GM19452 (cell line): ENCODE measurements around the gene PDRG1.

Experiments
- ATAC-seq: cut with Tn5 transposase; IDR thresholded peaks from one replicate; pipeline ENCODE4 v1.9.1; 2021; ENCODE audit not compliant: unreplicated experiment

PDRG1 gene

DNA sequence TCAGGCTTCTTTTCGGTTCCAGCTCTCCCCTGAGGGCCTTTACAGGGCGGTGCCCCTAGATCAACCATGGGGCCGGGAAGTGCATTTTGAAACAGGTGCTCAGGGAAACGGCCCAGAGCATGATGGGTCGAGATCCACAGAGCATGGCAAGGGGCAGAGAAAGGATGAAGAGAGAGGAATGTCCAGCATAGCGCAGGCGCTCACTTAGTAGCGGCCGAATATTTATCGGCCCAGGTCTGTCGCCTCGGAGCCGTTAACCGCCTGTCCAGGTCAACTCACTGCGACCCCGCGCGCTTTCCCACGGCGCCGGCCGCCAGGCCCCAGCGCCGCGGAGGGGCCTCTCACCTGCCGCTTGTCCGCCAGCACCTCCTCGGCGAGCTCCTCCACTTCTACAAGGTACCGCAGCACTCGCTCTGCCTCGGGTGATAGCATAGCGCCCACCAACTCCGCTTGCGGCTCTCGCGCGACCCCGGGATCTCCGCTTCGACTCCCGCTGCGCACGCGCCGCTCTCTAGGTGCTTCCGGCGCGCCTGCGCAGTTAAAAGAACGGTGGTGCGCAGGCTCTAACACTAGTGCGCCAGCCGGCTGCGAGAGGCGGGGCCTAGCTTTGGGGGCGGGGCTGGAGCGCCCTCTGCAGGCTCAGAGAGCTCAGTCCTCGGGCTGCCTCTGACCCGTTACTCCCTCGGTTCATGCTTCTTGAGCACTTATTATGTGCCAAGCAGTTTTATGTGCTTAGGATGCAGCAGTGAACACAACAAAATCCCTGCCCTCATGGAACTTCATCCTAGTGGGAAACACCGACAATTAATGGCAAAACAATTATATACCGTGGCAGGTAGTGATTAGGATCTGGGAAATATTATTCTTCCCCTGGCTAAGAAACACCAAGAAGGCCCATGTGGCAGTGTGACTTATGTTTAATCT, at the start of gene PDRG1:
TSS of gene PDRG1 (minus strand) at position 517 of the 924 bp plus-strand sequence. CDS start at position 432, 85 bp downstream.
- ATAC-seq, result peak; percentile 96

DNA sequence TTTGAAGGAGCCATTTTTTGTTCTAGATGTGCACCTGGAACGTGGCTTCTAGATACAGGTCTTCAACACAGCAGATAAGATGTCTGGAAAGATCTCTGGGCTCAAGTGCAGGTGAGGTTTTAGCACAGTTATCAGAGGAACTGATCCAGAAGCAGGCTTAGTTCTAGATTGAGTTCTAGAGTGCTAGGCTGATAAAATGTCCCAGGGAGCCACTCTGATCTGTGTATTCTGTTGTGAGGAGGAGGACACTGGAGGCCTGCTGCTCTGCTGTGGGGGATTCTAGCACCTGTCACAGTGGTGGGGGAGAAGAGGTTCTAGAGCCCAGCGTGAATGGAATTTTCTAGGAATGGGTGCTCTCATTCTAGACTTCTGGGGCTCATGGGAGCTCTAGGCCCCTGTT, 46.4 kb upstream of the PDRG1 start:
- ATAC-seq, result no peak

DNA sequence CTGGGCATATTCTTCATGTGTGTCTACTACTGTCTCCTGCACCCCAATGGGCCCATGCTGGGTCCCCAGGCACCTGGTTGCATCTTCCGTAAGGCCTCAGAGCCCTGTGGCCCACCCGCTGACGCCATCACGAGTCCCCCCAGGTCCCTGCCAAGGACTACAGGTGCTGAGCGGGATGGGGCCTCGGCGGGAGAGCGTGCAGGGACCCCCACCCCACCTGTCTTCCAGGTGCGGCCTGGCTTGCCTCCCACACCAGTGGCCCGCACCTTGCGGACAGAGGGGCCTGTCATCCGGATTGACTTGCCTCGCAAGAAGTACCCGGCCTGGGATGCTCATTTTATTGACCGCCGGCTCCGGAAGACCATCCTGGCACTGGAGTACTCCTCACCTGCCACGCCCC, 45.1 kb upstream of the PDRG1 start:
- ATAC-seq, result no peak

DNA sequence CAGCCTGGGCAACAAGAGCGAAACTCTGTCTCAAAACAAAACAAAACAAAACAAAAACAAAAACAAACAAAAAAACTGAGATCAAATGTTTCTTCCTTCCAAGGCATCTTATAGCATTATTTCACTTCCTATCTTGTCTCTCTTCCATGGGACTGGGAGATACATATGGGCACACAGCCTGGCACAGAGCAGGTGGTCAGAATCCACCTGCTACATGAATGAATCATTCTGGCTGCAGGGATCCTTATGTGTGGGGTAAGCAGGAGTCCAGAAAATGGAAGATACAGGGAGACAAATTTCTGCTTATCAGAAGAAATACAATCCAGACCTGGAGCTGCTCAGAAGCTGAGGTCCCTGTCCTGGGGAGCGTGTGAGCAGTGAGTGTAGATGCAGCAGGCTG, 40.2 kb upstream of the PDRG1 start:
- ATAC-seq, result no peak

DNA sequence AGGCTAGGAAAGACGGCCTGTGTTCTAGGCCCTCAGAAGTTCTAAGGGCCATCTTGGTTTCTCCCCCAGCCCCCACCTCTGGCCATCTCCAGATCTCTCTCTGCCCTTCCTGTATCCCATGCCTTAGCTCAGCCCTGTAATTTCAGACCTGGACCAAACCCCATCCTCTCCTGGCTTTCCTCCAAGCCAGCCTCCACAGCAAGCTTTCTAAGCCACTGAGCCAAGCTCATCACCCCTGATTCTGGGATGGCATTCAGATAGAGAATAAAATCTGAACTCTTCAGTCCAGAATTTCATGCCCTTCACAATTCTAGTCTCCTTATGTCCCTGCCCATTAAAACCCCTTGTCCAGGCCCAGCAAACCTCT, 39.5 kb upstream of the PDRG1 start:
- ATAC-seq, result no peak

DNA sequence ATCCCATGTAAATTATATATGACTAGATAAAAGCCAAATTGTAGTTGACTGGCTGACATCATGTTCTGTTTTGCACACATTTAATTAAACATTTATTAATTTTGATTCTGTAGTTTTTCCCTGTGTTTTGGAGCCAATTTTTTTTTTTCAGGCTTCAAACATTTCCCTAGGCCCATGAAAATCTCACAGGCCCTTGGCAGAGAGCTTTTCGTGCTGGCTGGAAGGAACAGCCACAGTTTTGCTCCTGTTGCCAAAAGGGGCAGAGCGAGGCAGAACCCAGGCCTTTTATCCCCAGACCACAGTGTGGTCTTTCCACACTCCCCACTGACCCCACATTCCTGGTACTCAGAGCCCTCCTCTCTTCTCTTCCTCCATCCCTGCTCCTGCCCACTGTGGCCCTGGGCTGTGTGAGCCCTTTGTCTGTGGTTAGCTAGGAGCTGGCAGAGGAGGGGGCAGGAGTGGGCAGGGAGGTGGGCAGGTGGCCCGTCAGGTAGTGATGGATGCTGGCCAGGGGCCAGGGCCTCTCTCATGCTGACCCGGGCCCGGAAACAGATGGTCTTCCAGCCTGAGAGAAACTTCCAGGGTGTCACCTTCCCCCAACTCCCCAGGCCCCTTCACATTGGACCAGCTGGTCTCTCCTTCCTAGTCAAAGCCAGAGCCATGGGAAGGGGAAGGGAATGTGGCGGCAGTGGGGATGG, 38.9 kb upstream of the PDRG1 start:
- ATAC-seq, result no peak

DNA sequence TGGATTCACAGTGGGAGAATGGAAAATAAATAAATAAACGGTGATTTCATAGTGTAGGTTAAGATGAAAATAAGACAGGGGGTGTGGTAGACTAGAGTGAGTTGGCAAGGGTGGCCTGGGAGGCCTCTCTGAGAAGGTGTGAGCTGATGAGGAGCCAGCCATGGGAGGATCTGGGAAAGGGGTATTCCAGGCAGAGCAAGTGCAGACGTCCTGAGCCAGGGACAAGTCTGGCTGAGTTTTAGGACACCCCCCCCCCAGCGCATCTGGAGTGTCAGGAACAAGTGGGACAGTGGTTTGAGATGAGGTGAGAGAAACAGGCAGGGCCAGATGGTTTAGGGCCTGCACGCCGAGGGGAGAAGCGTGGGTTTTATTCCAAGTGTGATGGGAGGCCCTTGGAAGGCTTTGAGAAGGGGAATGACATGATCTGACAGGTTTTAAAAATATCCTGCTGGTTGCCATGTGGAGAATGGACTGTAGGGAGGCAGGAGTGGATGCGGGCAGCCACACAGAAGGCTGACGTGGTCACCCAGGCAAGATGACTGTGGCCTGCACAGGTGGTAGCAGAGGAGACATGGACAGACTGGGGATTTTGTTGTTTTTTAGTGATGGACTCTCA, 37.3 kb upstream of the PDRG1 start:
- ATAC-seq, result no peak

DNA sequence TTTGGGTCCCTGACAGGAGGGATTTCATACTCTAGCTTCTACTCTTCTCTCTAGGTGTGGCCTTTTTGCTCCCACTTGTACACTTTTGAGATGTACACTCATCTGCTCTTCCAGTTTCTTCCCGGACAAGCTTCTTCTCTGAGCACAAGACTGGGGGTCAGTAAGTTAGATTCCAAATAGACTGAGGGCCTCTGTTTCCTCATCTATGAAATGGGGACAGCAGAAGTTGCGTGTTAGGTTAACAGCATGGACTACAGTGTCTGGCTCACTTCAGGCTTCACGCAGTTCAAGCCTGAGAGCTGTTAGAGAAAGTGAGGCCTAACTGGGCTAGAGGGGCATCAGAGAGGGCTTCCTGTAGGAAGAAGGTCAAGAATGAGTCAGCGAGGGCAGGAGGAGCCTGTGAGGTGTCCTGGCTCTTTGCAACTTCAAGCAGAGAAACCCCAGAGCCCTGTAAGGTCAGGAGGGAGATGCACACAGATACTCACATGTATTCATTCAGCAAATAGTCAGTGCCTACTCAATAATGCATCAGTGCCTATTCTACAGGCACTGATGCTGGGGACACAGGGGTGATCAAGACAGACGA, 36.7 kb upstream of the PDRG1 start:
- no peak for ATAC-seq

DNA sequence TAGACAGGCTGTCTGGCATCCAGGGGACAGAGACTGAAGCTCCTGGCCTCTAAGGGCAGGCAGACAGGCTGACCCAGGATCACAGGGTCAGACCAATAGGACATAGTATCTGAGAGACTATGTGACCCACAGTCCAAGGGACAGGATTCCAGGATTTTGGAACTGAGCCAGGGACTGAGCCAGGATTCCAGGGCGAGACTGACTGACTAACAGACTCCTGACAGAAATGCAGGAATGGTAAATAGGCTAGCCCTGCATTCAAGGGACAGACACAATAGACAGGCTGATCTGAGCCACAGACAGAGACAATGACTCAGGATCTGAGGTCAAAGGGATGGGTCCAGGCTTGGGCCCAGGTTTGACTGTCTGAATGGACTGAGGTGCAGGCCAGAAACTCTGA, 35.9 kb upstream of the PDRG1 start:
- ATAC-seq, result no peak

DNA sequence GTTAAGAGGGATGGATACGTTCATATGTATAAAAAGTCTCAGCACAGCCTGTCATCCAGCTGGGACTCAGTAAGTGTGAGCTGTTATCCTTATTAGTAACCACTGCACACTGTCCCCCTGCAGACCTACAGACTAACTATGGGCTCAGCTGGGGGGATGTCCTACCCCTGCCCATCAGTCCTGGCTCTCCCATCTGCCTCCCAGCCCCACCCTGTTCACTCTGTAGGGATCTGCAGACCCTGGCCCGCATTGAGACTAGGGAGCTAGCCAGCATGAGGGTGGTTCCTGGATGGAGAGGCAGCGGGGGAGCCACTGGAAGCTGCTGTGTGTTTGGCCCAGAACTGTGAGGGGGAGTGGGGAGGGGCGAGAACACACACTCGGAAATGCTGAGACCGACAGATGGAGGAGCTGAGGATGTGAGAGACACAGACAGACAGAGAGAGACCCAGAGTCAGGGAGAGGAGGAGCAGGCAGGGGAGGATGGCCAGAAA, 33.2 kb upstream of the PDRG1 start:
- ATAC-seq, result no peak

DNA sequence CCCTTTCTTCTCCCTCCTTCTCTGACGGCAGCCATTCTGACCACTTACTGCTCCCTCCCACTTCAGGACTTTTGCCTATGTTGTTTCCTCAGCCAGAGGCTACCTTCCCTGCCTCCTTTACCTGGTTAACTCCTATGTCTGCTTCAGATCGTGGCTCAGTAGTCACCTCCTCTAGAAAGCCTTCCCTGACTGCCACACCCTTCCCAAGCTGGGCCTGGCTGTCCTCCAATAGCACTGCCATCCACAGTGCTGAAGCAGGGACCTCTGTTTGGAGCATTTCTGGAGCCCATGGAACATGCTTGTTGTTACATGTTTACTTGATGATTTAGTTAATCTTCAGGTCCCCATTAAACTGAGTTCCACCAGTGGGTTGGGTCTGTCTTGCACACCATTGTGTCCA, 29.9 kb upstream of the PDRG1 start:
- ATAC-seq, result no peak

DNA sequence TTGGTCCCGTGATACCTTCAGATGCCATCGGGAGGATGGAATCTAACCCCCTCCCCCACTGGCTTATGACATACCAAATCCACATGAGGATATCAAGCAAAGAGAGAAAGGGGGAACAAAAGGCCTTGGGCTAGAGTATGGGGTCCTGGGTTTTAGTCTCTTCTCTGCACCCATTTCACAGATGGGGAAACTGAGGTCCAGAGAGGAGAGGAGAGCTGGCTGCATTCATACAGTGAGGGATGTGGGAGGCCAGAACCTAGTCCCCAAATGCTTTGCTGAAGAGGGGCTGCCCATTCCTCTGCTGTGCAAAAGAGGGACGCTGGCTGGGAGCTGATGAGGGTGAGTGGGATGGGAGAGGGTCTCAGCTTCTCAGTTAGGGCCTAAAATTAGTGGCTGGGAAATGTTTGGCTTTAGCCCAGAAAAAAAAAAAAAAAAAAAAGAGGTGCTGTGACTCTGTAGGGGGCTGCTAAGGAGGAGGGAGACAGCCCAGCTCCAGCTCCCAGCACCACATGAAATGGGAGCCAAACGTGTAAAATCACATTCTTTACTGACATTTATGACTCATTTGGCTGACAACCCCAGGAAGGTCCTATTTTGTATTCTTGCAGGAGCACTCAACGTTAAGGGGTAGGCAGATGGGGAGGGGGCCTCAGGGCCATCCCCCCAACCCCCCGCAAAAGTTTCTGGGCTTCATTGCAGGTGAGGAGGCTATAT, 28.0 kb upstream of the PDRG1 start:
- ATAC-seq, result no peak

DNA sequence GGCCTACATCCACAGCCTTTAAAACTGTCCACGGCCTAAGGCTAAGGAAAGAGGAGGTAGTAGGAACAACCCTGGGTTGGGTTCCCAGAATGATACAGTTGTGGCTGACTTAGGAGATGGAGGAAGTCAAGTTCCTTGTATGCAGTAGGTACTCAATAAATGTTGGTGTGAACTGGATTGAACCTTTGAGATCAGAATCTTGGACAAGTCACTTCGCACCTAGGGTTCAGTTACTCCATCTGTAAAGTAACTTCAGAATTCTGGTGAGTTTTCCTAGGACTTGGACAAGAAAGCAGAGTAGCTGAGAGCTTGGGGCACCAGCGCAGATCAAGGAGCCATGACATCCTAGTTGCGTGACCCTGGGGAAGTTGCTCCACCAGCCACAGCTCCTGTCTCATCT, 25.2 kb upstream of the PDRG1 start:
- no peak for ATAC-seq

DNA sequence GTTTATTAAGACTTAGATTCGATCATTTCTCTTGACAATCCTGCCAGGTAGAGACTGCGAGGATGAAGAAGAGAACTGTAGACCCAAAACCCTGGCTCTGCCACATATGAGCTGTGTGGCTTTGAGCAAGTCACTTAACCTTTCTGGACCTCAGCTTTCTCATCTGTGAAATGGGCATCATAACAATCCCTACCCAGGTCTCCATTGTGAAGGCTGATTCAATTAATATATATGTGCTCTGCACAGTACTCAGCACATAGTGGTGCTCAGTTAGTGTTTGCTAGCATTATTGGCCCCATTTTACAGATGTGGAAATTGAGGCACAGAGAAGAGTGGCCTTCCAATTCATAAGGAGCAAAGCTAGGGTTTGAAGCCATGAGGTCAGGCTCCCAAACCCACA, 24.0 kb upstream of the PDRG1 start:
- no peak for ATAC-seq

DNA sequence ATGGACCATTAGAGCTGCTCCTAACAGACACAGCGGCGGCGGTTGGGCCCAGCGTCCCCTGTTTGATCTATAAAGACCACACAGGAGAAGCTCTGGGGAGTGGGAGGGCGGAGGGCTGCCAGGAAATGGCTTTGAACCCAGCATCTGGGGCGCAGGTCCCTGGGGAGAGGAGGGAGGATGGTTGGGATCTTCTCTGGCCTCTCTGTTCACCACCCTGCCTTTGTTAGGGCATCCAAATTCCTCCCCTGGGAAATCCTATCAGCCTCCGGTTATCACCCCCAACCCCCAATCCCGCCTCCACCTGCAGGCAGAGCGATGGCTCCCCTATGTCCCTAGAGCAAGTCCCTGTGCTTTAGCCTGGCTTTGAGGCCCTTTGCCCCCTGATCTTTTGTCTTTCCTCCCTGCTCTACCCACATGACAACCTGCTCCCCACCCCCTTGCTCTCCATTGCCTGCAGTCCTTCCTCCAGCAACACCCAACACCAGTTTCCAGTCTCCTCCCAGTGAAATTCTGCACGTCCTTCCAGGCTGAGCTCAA, 23.2 kb upstream of the PDRG1 start:
- no peak for ATAC-seq

DNA sequence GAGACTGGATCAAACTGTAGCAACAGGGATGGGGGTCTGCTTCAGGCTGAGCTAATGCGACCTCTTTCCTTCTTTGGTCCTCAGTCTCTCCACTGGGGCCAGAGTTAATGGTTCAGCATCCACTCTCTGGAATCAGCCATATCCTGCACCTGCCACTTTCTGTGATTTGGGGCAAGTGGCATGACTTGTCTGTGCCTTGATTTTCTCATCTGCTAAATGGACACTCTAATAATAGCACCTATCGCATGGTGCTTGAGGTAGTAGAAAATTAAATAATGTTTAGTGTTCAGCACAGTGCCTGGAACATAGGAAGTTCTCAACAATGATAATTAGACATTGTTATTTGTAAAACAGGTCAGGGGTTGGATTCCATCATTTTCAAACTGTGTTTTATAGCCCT, 22.4 kb upstream of the PDRG1 start:
- no peak for ATAC-seq

DNA sequence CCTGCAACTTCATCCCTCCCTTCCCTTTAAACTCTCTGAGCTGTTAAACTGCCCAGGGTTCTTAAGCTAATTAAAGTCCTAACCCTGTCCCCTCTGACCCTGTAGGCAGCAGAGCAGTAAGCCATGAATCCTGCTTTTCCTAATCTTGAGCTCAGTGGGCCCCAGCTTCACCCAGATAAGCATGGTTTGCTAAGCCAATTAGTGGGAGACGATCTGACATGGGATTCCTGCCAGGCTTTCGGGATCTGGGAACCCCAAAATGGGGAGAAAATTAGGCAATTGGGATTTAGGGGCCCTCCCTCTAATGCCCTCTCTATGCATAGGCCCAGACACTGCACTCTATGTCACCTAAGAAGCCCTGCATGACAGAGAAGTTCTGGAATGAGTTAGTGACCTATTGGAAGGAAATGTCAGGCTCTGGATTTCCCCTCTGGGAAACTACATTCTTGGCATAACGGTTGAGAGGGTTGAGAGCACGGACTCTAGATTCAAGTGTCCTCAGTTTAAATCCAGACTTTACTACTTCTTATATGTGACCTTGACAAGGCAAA, 20.7 kb upstream of the PDRG1 start:
- ATAC-seq, result no peak

DNA sequence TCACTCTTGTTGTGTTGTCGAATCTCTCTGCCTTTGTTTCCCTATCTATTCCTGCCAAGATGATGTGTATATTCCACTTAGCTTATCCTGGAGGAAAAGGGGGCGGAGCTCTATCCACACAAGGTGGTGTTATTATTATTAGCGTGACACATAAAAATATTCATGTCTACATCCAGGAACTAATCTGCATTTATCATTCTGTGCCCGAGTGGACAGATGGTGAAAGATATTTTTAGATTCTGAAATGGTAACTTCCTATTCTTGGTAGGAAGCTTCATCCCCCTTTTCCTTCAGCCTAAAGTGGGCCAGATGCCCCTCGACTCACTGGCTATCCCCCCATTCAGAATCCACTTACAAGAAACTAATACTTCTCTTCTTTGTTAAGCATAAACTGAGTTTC, 18.1 kb upstream of the PDRG1 start:
- ATAC-seq, result no peak

DNA sequence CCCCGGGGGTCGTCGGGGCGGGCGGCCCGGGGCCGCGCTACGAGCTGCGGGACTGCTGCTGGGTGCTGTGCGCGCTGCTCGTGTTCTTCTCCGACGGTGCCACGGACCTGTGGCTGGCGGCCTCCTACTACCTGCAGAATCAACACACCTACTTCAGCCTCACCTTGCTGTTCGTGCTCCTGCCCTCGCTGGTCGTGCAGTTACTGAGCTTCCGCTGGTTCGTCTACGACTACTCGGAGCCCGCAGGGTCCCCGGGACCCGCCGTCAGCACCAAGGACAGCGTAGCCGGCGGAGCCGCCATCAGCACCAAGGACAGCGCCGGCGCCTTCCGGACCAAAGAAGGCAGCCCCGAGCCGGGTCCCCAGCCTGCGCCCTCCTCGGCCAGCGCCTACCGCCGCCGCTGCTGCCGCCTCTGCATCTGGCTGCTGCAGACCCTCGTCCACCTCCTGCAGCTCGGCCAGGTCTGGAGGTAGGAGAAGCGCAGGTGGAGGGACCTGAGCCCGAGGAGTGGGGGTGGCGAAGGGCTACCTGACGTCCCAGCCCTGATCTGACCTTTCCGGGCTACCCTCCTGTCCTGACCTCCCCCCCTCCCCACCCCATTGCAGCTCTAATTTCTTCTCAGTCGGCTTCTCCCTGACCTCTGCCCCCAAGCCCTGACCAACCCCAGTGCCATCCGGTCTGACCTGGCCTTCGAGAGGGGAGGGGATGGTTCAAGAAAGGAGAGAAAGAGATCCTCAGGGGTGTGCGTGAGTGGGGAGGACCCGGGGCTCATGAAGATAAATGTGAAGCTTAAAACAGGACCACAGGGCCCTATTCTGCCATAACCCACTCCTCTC, 16.7 kb upstream of the PDRG1 start:
- ATAC-seq, result no peak
